Measurements from ENCODE around the gene RAD51D. TPM values are rescaled to one million over a fixed set of nuclear protein-coding genes. Genes with fewer than 3 reads are reported as not detected.

The RAD51D gene
- total RNA-seq, 4 donors from 2014 or later: 2.8 to 5.9 (median 3.8) TPM

DNA sequence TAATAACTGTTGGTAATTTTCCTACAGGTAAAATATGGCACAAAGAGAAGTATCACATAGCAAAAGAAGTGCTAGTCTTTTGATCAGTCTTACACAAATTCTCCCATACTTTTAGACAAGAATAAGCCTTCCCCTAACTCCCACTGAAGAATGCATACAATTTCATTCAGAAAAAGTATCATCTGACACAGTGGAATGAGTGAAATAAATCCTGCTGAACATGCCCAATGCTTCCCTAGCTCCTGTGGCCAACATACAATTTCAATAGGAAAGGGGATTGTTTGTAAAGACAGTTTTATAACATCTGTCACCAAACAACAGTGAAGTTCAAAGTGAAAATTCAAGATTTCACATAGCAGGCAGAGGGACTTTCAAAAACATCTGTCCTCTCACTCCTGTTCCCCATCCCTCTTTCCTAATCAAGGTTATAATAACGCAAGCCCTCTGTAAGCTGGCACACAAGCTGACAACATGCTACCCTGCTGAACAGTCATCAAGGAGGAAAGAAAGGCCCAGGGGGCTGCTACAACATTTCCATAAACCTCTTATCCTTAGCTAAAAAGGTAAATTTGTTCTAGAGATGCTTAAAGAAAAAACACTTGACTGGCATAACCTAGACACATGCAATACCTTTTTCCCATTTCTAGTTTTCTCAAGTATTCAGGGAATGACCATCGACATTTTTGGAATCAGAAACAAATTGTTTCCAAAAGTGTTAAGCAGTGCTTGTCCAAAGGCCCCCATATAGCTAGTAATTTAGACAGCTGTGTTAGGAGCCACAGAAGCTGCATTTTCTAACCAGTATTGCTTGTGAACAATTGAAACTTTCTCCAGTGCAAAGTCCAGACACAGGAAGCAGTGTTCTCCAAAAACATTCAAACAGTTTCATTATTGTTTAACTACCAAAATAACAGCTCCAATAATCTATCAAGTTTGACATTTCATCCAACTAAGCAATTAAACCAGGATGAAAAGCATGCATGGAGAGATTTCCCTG, 44.7 kb downstream of the RAD51D start:
- no peak for DNase-seq (ENCODE audit: low spot score in 2 of 2)
- no peak overlapping the region for H3K4me3 ChIP-seq (ENCODE audit: low read depth, poor library complexity, severe bottlenecking)
- TF ChIP-seq, protein P1, sequence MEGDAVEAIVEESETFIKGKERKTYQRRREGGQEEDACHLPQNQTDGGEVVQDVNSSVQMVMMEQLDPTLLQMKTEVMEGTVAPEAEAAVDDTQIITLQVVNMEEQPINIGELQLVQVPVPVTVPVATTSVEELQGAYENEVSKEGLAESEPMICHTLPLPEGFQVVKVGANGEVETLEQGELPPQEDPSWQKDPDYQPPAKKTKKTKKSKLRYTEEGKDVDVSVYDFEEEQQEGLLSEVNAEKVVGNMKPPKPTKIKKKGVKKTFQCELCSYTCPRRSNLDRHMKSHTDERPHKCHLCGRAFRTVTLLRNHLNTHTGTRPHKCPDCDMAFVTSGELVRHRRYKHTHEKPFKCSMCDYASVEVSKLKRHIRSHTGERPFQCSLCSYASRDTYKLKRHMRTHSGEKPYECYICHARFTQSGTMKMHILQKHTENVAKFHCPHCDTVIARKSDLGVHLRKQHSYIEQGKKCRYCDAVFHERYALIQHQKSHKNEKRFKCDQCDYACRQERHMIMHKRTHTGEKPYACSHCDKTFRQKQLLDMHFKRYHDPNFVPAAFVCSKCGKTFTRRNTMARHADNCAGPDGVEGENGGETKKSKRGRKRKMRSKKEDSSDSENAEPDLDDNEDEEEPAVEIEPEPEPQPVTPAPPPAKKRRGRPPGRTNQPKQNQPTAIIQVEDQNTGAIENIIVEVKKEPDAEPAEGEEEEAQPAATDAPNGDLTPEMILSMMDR (IDR thresholded peaks at IDR 0.05): no peak
- no peak for TF ChIP-seq POLR2A (IDR thresholded peaks at IDR 0.05)
- WGBS, 2 donors: 65 to 70% methylated on average over 2 of the region's 2 CpGs
- intact Hi-C loops (cut with DNase I; ENCODE audit: low total_unique reads): no loop called here

GRCh38 chr17:35073991-35074627, 45.6 kb downstream of the RAD51D start:
- DNase-seq (ENCODE audit: low spot score in 2 of 2): no peak
- no peak overlapping the region for H3K4me3 ChIP-seq (ENCODE audit: low read depth, poor library complexity, severe bottlenecking)
- intact Hi-C loops (cut with DNase I; ENCODE audit: low total_unique reads): no loop called here
- 72 to 84% methylated on average over 5 of the region's 5 CpGs for WGBS, 2 donors
- no peak for TF ChIP-seq POLR2A (IDR thresholded peaks at IDR 0.05)
- TF ChIP-seq, protein P1 (IDR thresholded peaks at IDR 0.05): no peak

DNA sequence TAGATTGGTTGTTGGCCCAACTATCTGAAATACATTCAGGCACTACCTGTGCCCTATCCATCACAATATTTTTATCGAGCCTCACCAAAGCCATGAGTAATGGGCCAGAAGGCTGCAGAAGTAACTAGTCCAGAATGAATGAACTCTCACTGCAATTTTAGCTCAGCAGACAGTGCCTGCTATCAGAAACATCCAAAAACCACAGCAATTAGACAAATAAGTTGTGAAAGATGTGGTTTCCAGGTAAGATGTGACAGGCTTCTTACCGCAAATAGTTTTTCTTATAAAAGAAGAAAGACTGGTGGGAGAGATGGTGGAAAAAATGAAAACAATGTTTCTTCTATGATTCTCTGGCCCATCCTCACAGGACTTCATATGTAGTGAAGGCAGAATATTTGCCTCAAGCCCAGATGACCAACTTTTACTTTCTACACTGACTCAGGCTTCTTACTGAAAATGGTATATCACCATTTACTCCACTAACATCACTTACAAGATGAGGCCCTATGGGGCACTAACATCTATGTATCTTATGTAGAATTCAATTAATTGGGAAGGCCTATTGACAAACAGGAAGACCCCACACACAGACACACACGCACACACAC, 46.4 kb downstream of the RAD51D start:
- no peak for DNase-seq (ENCODE audit: low spot score in 2 of 2)
- H3K4me3 ChIP-seq (ENCODE audit: low read depth, poor library complexity, severe bottlenecking): no peak overlapping the region
- WGBS, 2 donors: 86% methylated on average over 3 of the region's 3 CpGs
- intact Hi-C loops (cut with DNase I; ENCODE audit: low total_unique reads): no loop called here
- no peak for TF ChIP-seq POLR2A (IDR thresholded peaks at IDR 0.05)
- TF ChIP-seq, protein P1 (IDR thresholded peaks at IDR 0.05): no peak

DNA sequence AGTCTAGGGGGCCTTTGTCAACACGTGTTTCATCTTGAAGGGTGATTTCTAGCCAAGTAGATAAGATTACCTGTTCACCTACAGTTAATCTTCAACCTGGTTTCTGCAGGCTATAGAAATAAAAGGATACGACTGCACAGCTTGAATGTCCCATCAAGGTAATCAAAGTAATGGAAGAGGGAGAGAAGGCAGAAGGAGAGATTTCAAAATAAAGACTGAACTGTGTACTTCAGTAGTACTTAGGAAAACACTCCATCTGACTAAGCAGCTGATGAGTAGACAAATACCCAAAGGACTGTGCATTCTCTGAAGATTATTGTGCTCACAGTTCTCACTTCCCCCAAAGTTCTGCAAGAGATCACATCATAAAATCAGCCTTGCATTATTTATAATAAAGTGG, 50.3 kb downstream of the RAD51D start:
- TF ChIP-seq POLR2A (IDR thresholded peaks at IDR 0.05): no peak
- TF ChIP-seq, protein P1 (IDR thresholded peaks at IDR 0.05): no peak
- H3K4me3 ChIP-seq (ENCODE audit: low read depth, poor library complexity, severe bottlenecking): no peak overlapping the region
- intact Hi-C loops (cut with DNase I; ENCODE audit: low total_unique reads): no loop called here
- no peak for DNase-seq (ENCODE audit: low spot score in 2 of 2)
- 75 to 76% methylated on average over 2 of the region's 2 CpGs for WGBS, 2 donors

DNA sequence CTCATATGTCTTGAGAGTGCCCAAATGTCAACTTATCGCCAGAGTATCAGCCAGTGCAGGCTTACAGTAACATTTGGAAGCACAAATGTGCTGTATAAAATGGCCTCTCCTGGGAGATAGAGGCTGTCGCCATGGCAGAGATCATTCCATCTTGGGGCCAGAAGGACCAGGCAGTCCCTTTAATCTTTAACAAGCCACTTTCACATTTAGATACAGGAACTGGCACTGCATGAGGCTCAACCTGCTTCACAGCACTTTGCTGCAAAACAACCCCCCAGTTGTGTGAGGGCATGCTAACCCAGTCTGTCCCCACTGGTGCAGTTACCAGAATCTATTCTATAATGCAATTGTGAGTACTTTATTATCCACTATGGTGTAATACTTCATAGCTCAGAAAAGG, 51.4 kb downstream of the RAD51D start:
- 91 to 95% methylated on average over 2 of the region's 2 CpGs for WGBS, 2 donors
- TF ChIP-seq POLR2A (IDR thresholded peaks at IDR 0.05): no peak
- TF ChIP-seq, protein P1 (IDR thresholded peaks at IDR 0.05): no peak
- intact Hi-C loops (cut with DNase I; ENCODE audit: low total_unique reads): no loop called here
- no peak overlapping the region for H3K4me3 ChIP-seq (ENCODE audit: low read depth, poor library complexity, severe bottlenecking)
- no peak for DNase-seq (ENCODE audit: low spot score in 2 of 2)
